Panc1 (cell line): ENCODE data around the gene LIN28B. TPM values are rescaled to one million over a fixed set of nuclear protein-coding genes. Genes with fewer than 3 reads are reported as not detected.

Experiments used
- ATAC-seq: fragments of 200-7000 bp; cut with Tn5 transposase; 2 replicates; pipeline ENCODE4 v1.9.1; 2020; ENCODE audit warnings: mild to moderate bottlenecking, moderate library complexity
- Bru-seq: library from RNA; stranded (reverse); fragments of 400-500 nt; gene quantifications from one replicate; lab custom pipeline; 2021; lab: Mats Ljungman, UMichigan
- BruChase-seq, 2 experiments: library from RNA; stranded (reverse); fragments of 400-500 nt; gene quantifications; one replicate each; lab custom pipeline; 2021; lab: Mats Ljungman, UMichigan
- BruUV-seq: library from RNA; stranded (reverse); fragments of 400-500 nt; replicated peaks from 2 replicates; lab custom pipeline; 2021; lab: Mats Ljungman, UMichigan
- CTCF ChIA-PET: fragments of 300-600 bp; sonication (Branson Sonifier 250); formaldehyde crosslinking; loops from one replicate; lab custom pipeline; 2022; ENCODE audit warnings: antibody characterized with exemption; lab: Charles Lee
- POLR2A ChIA-PET: fragments of 300-600 bp; sonication (Branson Sonifier 250); formaldehyde crosslinking; loops from one replicate; lab custom pipeline; 2022; ENCODE audit warnings: antibody characterized with exemption; lab: Charles Lee
- DNase-seq: peaks from one replicate; pipeline ENCODE4 v3.0.0-alpha.2; 2010; ENCODE audit warnings: low read depth, low spot score
- H3K27ac ChIP-seq: 2 replicates; pipeline ENCODE4 v1.5.1; 2011; ENCODE audit warnings: mild to moderate bottlenecking, low read length, inconsistent platforms
- H3K27me3 ChIP-seq: fragments of 200-500 bp; sonication (Bioruptor generic); 2 replicates; pipeline ENCODE4 v1.6.0; 2014; ENCODE audit warnings: low read length, inconsistent platforms; ENCODE audit not compliant: control insufficient read depth, insufficient read depth
- H3K36me3 ChIP-seq: fragments of 200-500 bp; sonication (Bioruptor generic); 2 replicates; pipeline ENCODE4 v1.5.1; 2014; ENCODE audit warnings: inconsistent platforms, mild to moderate bottlenecking, low read length, moderate library complexity; ENCODE audit not compliant: control insufficient read depth, insufficient read depth
- H3K4me1 ChIP-seq: 2 replicates; pipeline ENCODE4 v1.5.1; 2011; ENCODE audit warnings: inconsistent platforms, mild to moderate bottlenecking, low read length, moderate library complexity; ENCODE audit not compliant: control insufficient read depth, insufficient read depth
- H3K4me3 ChIP-seq, 2 experiments: 2 replicates each; pipeline ENCODE4 v1.5.1; 2011 to 2012; ENCODE audit warnings: low read depth in 2 of 2, low read length in 2 of 2, mild to moderate bottlenecking in 2 of 2, inconsistent platforms in 1 of 2, moderate library complexity in 1 of 2
- H3K9me3 ChIP-seq: fragments of 200-500 bp; sonication (Bioruptor generic); 2 replicates; pipeline ENCODE4 v1.5.1; 2014; ENCODE audit warnings: low read depth, mild to moderate bottlenecking, inconsistent platforms, low read length, moderate library complexity; ENCODE audit not compliant: control insufficient read depth, insufficient read depth
- POLR2AphosphoS5 ChIP-seq: IDR thresholded peaks from 2 replicates; pipeline ENCODE4 v1.6.1; 2012; ENCODE audit warnings: mild to moderate bottlenecking, low read depth, low read length, moderate library complexity
- SIN3A ChIP-seq: IDR thresholded peaks from 2 replicates; pipeline ENCODE4 v1.6.1; 2012; ENCODE audit warnings: low read depth, mild to moderate bottlenecking, low read length, moderate library complexity, borderline replicate concordance; ENCODE audit not compliant: insufficient read depth
- TCF7L2 ChIP-seq: IDR thresholded peaks from 2 replicates; pipeline ENCODE4 v1.6.1; 2011; ENCODE audit warnings: mild to moderate bottlenecking, low read depth, low read length, inconsistent platforms
- in situ Hi-C: cut with HindIII; loops from 2 replicates; pipeline ENCODE4 v1.10.0; 2016; ENCODE audit warnings: low sequenced_read_pairs, low pct_unique_long_range_greater_than_20kb
- intact Hi-C: fragments of 100-400 bp; cut with micrococcal nuclease; formaldehyde crosslinking; loops from one replicate; pipeline ENCODE4 v1.10.0; 2022; ENCODE audit not compliant: unreplicated experiment
- long read RNA-seq: library from polyadenylated mRNA; unstranded; transcript quantifications from one replicate; pipeline ENCODE4 v2.0.0, GENCODE V29; 2021; ENCODE audit not compliant: unreplicated experiment
- polyA plus RNA-seq: library from polyadenylated mRNA; unstranded; fragments of >200 nt; gene quantifications from one replicate; pipeline ENCODE4 v1.2.1, GENCODE V29; 2012; ENCODE audit warnings: missing spikeins; ENCODE audit not compliant: insufficient read length
- total RNA-seq: library from RNA; stranded (reverse); gene quantifications from one replicate; pipeline ENCODE4 v1.2.1, GENCODE V29; 2021; ENCODE audit not compliant: unreplicated experiment
- TF ChIP-seq, protein P1 (sequence below), 2 experiments: IDR thresholded peaks; 2 replicates each; pipeline ENCODE4 v1.6.1; 2011 to 2012; ENCODE audit warnings: low read depth in 2 of 2, control low read depth in 1 of 2, low read length in 1 of 2, mild to moderate bottlenecking in 1 of 2, moderate library complexity in 1 of 2; ENCODE audit not compliant: insufficient read depth in 1 of 2
- TF ChIP-seq, protein P2 (sequence below): fragments of 450-650 bp; IDR thresholded peaks from 2 replicates; pipeline ENCODE4 v1.5.1; 2017; ENCODE audit warnings: mild to moderate bottlenecking

Gene LIN28B, protein sequence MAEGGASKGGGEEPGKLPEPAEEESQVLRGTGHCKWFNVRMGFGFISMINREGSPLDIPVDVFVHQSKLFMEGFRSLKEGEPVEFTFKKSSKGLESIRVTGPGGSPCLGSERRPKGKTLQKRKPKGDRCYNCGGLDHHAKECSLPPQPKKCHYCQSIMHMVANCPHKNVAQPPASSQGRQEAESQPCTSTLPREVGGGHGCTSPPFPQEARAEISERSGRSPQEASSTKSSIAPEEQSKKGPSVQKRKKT
- total RNA-seq (5.8 TPM), Bru-seq, nascent RNA (percentile 69 among the genes with signal in this experiment), BruChase-seq, experiment 1, labeled RNA remaining after a 2-hour chase (percentile 59 among the genes with signal in this experiment), BruChase-seq, experiment 2, labeled RNA remaining after a 6-hour chase (percentile 59 among the genes with signal in this experiment)
- 0.82 TPM for polyA plus RNA-seq
- long read RNA-seq, full-length matches to known transcripts, result 1 of 4 reads
- long read RNA-seq, partial matches to known transcripts, result 2 of 4 reads
- long read RNA-seq, other reads (novel, unspliced or antisense), result 1 of 4 reads

DNA sequence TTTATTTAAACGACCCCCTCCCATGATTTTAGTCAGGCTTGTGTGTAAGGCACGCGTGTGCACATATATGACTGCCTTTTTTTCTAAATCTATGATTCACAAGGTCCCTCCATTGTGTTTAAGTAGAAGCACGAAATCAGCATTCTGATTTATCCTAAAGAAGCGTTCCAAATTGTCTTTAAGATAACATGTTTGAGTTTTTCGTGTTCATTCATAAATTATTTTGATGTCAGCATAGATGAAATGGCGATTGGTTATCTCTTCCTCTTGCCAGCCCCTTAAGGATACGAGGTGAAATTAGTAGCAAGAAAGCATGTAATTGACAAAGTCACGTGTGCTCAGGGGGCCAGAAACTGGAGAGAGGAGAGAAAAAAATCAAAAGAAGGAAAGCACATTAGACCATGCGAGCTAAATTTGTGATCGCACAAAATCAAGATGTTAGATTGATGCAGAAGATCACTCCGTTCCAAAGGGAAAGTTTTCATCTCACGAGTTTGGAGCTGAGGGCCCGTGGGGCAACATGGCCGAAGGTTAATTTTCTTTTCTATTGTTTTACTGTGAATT, at the start of gene LIN28B:
Gene LIN28B, plus strand, starts transcription at position 377 of the 564 bp plus-strand sequence. Its CDS starts 144 bp downstream, at position 521.
- Histone ChIP-seq H3K27me3 (no peaks in the 10 kb centered on the region; the same call in 1 of the 2 replicates), H3K9me3 (no peaks in the 10 kb centered on the region), H3K27ac (peak within 1 kb of the TSS; percentile 97), H3K4me3 (peak within 1 kb of the TSS; percentile 71 to 86), H3K4me1 (peaks cover 15% of the 10 kb centered on the region), H3K36me3 (no peaks in the 10 kb centered on the region)
- TF ChIP-seq TCF7L2 (no peak), POLR2AphosphoS5 (no peak), SIN3A (no peak)
- TF ChIP-seq, protein P1, sequence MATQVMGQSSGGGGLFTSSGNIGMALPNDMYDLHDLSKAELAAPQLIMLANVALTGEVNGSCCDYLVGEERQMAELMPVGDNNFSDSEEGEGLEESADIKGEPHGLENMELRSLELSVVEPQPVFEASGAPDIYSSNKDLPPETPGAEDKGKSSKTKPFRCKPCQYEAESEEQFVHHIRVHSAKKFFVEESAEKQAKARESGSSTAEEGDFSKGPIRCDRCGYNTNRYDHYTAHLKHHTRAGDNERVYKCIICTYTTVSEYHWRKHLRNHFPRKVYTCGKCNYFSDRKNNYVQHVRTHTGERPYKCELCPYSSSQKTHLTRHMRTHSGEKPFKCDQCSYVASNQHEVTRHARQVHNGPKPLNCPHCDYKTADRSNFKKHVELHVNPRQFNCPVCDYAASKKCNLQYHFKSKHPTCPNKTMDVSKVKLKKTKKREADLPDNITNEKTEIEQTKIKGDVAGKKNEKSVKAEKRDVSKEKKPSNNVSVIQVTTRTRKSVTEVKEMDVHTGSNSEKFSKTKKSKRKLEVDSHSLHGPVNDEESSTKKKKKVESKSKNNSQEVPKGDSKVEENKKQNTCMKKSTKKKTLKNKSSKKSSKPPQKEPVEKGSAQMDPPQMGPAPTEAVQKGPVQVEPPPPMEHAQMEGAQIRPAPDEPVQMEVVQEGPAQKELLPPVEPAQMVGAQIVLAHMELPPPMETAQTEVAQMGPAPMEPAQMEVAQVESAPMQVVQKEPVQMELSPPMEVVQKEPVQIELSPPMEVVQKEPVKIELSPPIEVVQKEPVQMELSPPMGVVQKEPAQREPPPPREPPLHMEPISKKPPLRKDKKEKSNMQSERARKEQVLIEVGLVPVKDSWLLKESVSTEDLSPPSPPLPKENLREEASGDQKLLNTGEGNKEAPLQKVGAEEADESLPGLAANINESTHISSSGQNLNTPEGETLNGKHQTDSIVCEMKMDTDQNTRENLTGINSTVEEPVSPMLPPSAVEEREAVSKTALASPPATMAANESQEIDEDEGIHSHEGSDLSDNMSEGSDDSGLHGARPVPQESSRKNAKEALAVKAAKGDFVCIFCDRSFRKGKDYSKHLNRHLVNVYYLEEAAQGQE (IDR thresholded peaks at IDR 0.05; ENCODE audit: insufficient read depth in 1 of 2, low read depth in 2 of 2, low read length in 1 of 2), result no peak
- TF ChIP-seq, protein P2, sequence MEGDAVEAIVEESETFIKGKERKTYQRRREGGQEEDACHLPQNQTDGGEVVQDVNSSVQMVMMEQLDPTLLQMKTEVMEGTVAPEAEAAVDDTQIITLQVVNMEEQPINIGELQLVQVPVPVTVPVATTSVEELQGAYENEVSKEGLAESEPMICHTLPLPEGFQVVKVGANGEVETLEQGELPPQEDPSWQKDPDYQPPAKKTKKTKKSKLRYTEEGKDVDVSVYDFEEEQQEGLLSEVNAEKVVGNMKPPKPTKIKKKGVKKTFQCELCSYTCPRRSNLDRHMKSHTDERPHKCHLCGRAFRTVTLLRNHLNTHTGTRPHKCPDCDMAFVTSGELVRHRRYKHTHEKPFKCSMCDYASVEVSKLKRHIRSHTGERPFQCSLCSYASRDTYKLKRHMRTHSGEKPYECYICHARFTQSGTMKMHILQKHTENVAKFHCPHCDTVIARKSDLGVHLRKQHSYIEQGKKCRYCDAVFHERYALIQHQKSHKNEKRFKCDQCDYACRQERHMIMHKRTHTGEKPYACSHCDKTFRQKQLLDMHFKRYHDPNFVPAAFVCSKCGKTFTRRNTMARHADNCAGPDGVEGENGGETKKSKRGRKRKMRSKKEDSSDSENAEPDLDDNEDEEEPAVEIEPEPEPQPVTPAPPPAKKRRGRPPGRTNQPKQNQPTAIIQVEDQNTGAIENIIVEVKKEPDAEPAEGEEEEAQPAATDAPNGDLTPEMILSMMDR, result no peak
- POLR2A ChIA-PET, result interaction anchor here (0.7 kb wide), 1 partner anchor 97 kb away, joined by 3 read pairs; the partner anchor contains the start of gene HACE1
- in situ Hi-C loops, result no loop called here
- no peak for DNase-seq
- BruUV-seq, result no TSS peak
- intact Hi-C loops, result loop anchor here (5.0 kb wide), 1 partner anchor 165 kb away; no protein-coding TSS in a partner anchor
- peak; percentile 46 for ATAC-seq
- CTCF ChIA-PET, result no interaction called here

- POLR2A ChIA-PET, result no interaction called here
- Histone ChIP-seq H3K4me3 (no peak overlapping the region), H3K36me3 (no peaks in the 10 kb centered on the region), H3K27ac (no peak overlapping the region), H3K9me3 (no peaks in the 10 kb centered on the region), H3K27me3 (no peaks in the 10 kb centered on the region), H3K4me1 (no peaks in the 10 kb centered on the region)
- DNase-seq (no peak), ATAC-seq (no peak)
- BruUV-seq, result no TSS peak
- intact Hi-C loops, result no loop called here
- TF ChIP-seq, protein P2, result no peak
- TF ChIP-seq SIN3A, result no peak
- TF ChIP-seq TCF7L2, result no peak
- TF ChIP-seq POLR2AphosphoS5, result no peak
- TF ChIP-seq, protein P1 (IDR thresholded peaks at IDR 0.05; ENCODE audit: insufficient read depth in 1 of 2, low read depth in 2 of 2, low read length in 1 of 2), result no peak
- CTCF ChIA-PET, result no interaction called here
- in situ Hi-C loops, result no loop called here
Observed at GRCh38 chr6:104908031-104908887, 48.6 kb upstream of the LIN28B start.
